ENCODE data around the gene IMPG2. TPM values are rescaled to one million over a fixed set of nuclear protein-coding genes. Genes with fewer than 3 reads are reported as not detected.
"Not testable (repeated sequence)": the region's sequence is repeated elsewhere in the genome, so short reads cannot be mapped to it uniquely, and the experiment has no call there.

IMPG2 gene
- total RNA-seq, 1 donor from 2014 or later: 2.4 TPM

- peaks cover 8% of the 10 kb centered on the region for H3K9me3 Mint-ChIP-seq (ENCODE audit: unreplicated experiment)
- peaks cover 31% of the 10 kb centered on the region for H3K36me3 Mint-ChIP-seq (ENCODE audit: unreplicated experiment)
- no peak for DNase-seq
- H3K4me1 Mint-ChIP-seq (ENCODE audit: low read depth, unreplicated experiment): no peaks in the 10 kb centered on the region
- H3K4me3 Mint-ChIP-seq (ENCODE audit: unreplicated experiment): no peak overlapping the region
- TF ChIP-seq, protein P1, sequence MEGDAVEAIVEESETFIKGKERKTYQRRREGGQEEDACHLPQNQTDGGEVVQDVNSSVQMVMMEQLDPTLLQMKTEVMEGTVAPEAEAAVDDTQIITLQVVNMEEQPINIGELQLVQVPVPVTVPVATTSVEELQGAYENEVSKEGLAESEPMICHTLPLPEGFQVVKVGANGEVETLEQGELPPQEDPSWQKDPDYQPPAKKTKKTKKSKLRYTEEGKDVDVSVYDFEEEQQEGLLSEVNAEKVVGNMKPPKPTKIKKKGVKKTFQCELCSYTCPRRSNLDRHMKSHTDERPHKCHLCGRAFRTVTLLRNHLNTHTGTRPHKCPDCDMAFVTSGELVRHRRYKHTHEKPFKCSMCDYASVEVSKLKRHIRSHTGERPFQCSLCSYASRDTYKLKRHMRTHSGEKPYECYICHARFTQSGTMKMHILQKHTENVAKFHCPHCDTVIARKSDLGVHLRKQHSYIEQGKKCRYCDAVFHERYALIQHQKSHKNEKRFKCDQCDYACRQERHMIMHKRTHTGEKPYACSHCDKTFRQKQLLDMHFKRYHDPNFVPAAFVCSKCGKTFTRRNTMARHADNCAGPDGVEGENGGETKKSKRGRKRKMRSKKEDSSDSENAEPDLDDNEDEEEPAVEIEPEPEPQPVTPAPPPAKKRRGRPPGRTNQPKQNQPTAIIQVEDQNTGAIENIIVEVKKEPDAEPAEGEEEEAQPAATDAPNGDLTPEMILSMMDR (IDR thresholded peaks at IDR 0.05; ENCODE audit: partially characterized antibody, unreplicated experiment): no peak
- no peaks in the 10 kb centered on the region for H3K27me3 Mint-ChIP-seq (ENCODE audit: unreplicated experiment)
- no peak overlapping the region for H3K27ac Mint-ChIP-seq (ENCODE audit: unreplicated experiment)
Measured at GRCh38 chr3:101310978-101311375, 9.4 kb downstream of the IMPG2 start.

- H3K4me1 Mint-ChIP-seq (ENCODE audit: low read depth, unreplicated experiment); H3K27me3 Mint-ChIP-seq (ENCODE audit: unreplicated experiment); H3K27ac Mint-ChIP-seq (ENCODE audit: unreplicated experiment); H3K9me3 Mint-ChIP-seq (ENCODE audit: unreplicated experiment); H3K4me3 Mint-ChIP-seq (ENCODE audit: unreplicated experiment); DNase-seq: not testable (repeated sequence)
- H3K36me3 Mint-ChIP-seq (ENCODE audit: unreplicated experiment): peaks cover 31% of the 10 kb centered on the region
Measured at GRCh38 chr3:101308147-101308772, 12.1 kb downstream of the IMPG2 start.

GRCh38 chr3:101303836-101304235 is 16.5 kb downstream of the IMPG2 start:
- H3K4me1 Mint-ChIP-seq (ENCODE audit: low read depth, unreplicated experiment): no peaks in the 10 kb centered on the region
- peaks cover 29% of the 10 kb centered on the region for H3K36me3 Mint-ChIP-seq (ENCODE audit: unreplicated experiment)
- H3K9me3 Mint-ChIP-seq (ENCODE audit: unreplicated experiment): peaks cover 9% of the 10 kb centered on the region
- DNase-seq: no peak
- TF ChIP-seq, protein P1 (IDR thresholded peaks at IDR 0.05; ENCODE audit: partially characterized antibody, unreplicated experiment): no peak
- H3K27ac Mint-ChIP-seq (ENCODE audit: unreplicated experiment): no peak overlapping the region
- no peaks in the 10 kb centered on the region for H3K27me3 Mint-ChIP-seq (ENCODE audit: unreplicated experiment)
- no peak overlapping the region for H3K4me3 Mint-ChIP-seq (ENCODE audit: unreplicated experiment)

GRCh38 chr3:101303089-101303731 is 17.2 kb downstream of the IMPG2 start:
- no peak overlapping the region for H3K4me3 Mint-ChIP-seq (ENCODE audit: unreplicated experiment)
- H3K27ac Mint-ChIP-seq (ENCODE audit: unreplicated experiment): no peak overlapping the region
- H3K27me3 Mint-ChIP-seq (ENCODE audit: unreplicated experiment): no peaks in the 10 kb centered on the region
- H3K36me3 Mint-ChIP-seq (ENCODE audit: unreplicated experiment): peaks cover 26% of the 10 kb centered on the region
- TF ChIP-seq, protein P1 (IDR thresholded peaks at IDR 0.05; ENCODE audit: partially characterized antibody, unreplicated experiment): no peak
- no peak for DNase-seq
- H3K9me3 Mint-ChIP-seq (ENCODE audit: unreplicated experiment): peaks cover 5% of the 10 kb centered on the region
- no peaks in the 10 kb centered on the region for H3K4me1 Mint-ChIP-seq (ENCODE audit: low read depth, unreplicated experiment)

GRCh38 chr3:101300073-101300472 is 20.3 kb downstream of the IMPG2 start:
- H3K4me3 Mint-ChIP-seq (ENCODE audit: unreplicated experiment): no peak overlapping the region
- DNase-seq: peak; percentile 18
- H3K27ac Mint-ChIP-seq (ENCODE audit: unreplicated experiment): no peak overlapping the region
- H3K27me3 Mint-ChIP-seq (ENCODE audit: unreplicated experiment): no peaks in the 10 kb centered on the region
- TF ChIP-seq, protein P1 (IDR thresholded peaks at IDR 0.05; ENCODE audit: partially characterized antibody, unreplicated experiment): no peak
- peaks cover 6% of the 10 kb centered on the region for H3K9me3 Mint-ChIP-seq (ENCODE audit: unreplicated experiment)
- peaks cover 25% of the 10 kb centered on the region for H3K36me3 Mint-ChIP-seq (ENCODE audit: unreplicated experiment)
- H3K4me1 Mint-ChIP-seq (ENCODE audit: low read depth, unreplicated experiment): no peaks in the 10 kb centered on the region
